ENCODE data around the gene BCAS1.

GRCh38 chr20:54114109-54114508 lies 43.7 kb upstream of the BCAS1 start:
- no peak for TF ChIP-seq CTCF (conservative IDR thresholded peaks at IDR 0.05)
- no peak for TF ChIP-seq ZFX (IDR thresholded peaks at IDR 0.05)

Data from C4-2B (cell line).